ENCODE results near the gene SH2D2A.

Gene SH2D2A

GRCh38 chr1:156816561-156817328, at the start of gene SH2D2A:
TSS of gene SH2D2A (minus strand) at chr1:156816848. CDS start at chr1:156816708, 140 bp downstream.
- DNase-seq = no peak

GRCh38 chr1:156865865-156866248, 49.2 kb upstream of the SH2D2A start:
- no peak for DNase-seq

GRCh38 chr1:156865258-156865657, 48.6 kb upstream of the SH2D2A start:
- no peak for DNase-seq

- no peak for DNase-seq
Measured at GRCh38 chr1:156864796-156865195, 48.1 kb upstream of the SH2D2A start.

- no peak for DNase-seq
Measured at GRCh38 chr1:156863631-156864030, 47.0 kb upstream of the SH2D2A start.

- DNase-seq = no peak
Measured at GRCh38 chr1:156862997-156863599, 46.5 kb upstream of the SH2D2A start.

GRCh38 chr1:156862584-156862983, 45.9 kb upstream of the SH2D2A start:
- no peak for DNase-seq

- DNase-seq = peak; percentile 41 to 64
Measured at GRCh38 chr1:156860628-156861423, 44.2 kb upstream of the SH2D2A start, which contains the start of gene NTRK1. TSS of gene NTRK1 (plus strand) at chr1:156860865. CDS start at chr1:156860935, 70 bp downstream.

GRCh38 chr1:156860113-156860627, 43.5 kb upstream of the SH2D2A start:
- peak; percentile 44 to 48 for DNase-seq

GRCh38 chr1:156859523-156860112, 43.0 kb upstream of the SH2D2A start:
- DNase-seq = no peak

- no peak for DNase-seq
Measured at GRCh38 chr1:156858959-156859522, 42.4 kb upstream of the SH2D2A start, which contains the start of gene INSRR. TSS of gene INSRR (minus strand) at chr1:156859117. CDS start at chr1:156858621, 496 bp downstream.

GRCh38 chr1:156858555-156858956, 41.9 kb upstream of the SH2D2A start:
- DNase-seq = no peak

- no peak for DNase-seq
Measured at GRCh38 chr1:156857532-156857931, 40.9 kb upstream of the SH2D2A start.

- no peak for DNase-seq
Measured at GRCh38 chr1:156856282-156856785, 39.7 kb upstream of the SH2D2A start.

- DNase-seq = no peak
Measured at GRCh38 chr1:156854634-156855033, 38.0 kb upstream of the SH2D2A start.

GRCh38 chr1:156853761-156854160, 37.1 kb upstream of the SH2D2A start:
- DNase-seq = no peak

- DNase-seq = peak; percentile 92 to 95
Measured at GRCh38 chr1:156852418-156852874, 35.8 kb upstream of the SH2D2A start.

GRCh38 chr1:156851779-156852417, 35.2 kb upstream of the SH2D2A start:
- DNase-seq = no peak

GRCh38 chr1:156849151-156849496, 32.5 kb upstream of the SH2D2A start:
- no peak for DNase-seq

GRCh38 chr1:156848461-156849150, 32.0 kb upstream of the SH2D2A start:
- no peak for DNase-seq

Data from NCI-H187 (cell line).